ENCODE measurements around the gene GMDS.

GRCh38 chr6:1708122-1708521, 537.3 kb downstream of the GMDS start:
- TF ChIP-seq CTCF (IDR thresholded peaks at IDR 0.05) (no peak), POLR2A (IDR thresholded peaks at IDR 0.05) (no peak)

All from Peyer's patch (tissue), 4 donors.